ENCODE data around the gene TRPM2. TPM values are rescaled to one million over a fixed set of nuclear protein-coding genes. Genes with fewer than 3 reads are reported as not detected.

Gene TRPM2
- total RNA-seq, 6 experiments from 2014 or later, result 0.92 to 2.0 (median 1.2) TPM

DNA sequence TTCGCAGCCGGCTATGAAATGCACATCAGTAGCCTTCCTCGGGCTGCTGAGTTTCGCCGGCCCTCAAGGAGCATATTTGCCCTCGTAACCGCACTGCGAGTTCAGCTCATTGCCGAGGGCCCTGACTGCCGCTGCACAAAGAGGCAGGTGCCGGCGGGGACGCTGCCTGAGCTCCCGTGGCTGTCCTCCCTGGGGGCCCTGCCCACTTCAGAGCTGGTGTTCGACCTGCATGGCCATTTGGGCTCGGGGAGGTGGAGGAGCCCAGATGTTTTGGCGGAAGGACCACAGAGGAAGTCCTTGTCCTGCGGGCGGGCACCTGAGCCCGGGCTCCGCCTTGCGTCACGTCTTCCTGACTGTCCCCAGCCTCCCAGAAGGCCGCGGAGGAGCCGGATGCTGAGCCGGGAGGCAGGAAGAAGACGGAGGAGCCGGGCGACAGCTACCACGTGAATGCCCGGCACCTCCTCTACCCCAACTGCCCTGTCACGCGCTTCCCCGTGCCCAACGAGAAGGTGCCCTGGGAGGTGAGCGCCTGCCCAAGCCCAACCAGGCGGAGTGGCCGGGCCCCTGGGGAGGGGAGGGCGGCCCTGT is 72.0 kb downstream of the TRPM2 start:
- peak in 2 of 3 donors; percentile 24 to 56 for DNase-seq
- TF ChIP-seq, protein P1, sequence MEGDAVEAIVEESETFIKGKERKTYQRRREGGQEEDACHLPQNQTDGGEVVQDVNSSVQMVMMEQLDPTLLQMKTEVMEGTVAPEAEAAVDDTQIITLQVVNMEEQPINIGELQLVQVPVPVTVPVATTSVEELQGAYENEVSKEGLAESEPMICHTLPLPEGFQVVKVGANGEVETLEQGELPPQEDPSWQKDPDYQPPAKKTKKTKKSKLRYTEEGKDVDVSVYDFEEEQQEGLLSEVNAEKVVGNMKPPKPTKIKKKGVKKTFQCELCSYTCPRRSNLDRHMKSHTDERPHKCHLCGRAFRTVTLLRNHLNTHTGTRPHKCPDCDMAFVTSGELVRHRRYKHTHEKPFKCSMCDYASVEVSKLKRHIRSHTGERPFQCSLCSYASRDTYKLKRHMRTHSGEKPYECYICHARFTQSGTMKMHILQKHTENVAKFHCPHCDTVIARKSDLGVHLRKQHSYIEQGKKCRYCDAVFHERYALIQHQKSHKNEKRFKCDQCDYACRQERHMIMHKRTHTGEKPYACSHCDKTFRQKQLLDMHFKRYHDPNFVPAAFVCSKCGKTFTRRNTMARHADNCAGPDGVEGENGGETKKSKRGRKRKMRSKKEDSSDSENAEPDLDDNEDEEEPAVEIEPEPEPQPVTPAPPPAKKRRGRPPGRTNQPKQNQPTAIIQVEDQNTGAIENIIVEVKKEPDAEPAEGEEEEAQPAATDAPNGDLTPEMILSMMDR (IDR thresholded peaks at IDR 0.05), result no peak
- no peak for TF ChIP-seq POLR2A (IDR thresholded peaks at IDR 0.05)

DNA sequence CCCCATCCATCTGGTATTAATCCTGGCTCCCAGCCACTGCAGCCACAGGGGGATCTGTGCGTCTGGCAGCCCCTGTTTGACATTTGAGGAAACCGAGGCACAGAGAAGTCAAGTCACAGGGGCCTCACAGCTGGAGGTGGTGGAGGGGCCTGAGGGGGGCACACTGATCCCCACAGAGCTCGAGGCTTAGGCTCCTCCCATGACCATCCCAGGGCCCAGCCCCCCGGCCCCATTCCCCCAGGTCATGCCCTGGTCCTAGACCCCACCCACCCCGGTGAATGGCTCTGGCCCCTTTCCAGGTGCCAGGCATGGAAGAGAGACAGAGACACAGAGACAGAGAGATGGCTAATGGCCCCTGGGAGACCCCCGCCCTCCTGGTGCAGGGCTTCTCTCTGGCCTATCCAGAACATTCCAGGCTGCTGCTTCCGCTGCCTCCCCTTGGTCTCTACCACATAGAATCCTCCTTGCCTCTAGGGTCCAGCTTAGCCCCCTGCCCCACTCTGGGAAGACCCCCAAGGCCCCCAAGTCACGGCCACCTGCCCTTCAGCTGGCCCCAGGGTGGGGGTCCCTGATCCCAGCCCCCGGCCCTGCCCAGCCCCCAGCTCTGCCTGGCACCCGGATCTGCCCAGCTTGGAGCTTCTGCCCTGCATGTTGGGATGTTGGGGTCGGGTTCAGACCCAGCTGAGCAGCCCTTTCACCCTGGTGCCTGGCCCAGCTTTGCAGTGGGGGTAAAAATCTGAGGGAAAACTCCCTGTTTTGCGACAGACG is 72.7 kb downstream of the TRPM2 start:
- Histone ChIP-seq H3K4me1 (no peaks in the 10 kb centered on the region), H3K27me3 (no peaks in the 10 kb centered on the region), H3K4me3 (no peak overlapping the region), H3K9me3 (peaks cover 0 to 8% (median 2%) of the 10 kb centered on the region in 4 donors), H3K27ac (no peak overlapping the region), H3K36me3 (no peaks in the 10 kb centered on the region)
- intact Hi-C loops (cut with DNase I), result no loop called here
- TF ChIP-seq, protein P1 (IDR thresholded peaks at IDR 0.05), result no peak
- TF ChIP-seq POLR2A (IDR thresholded peaks at IDR 0.05), result no peak
- DNase-seq (peak; percentile 21 to 50 (median 46)), ATAC-seq (no peak)
- WGBS (ENCODE audit: insufficient coverage, low coverage, low lambda C conversion rate, missing lambda C conversion rate), result 94% methylated on average over 2 of the region's 13 CpGs

More for the DNA sequence above, 72.0 kb downstream of the TRPM2 start:
- Histone ChIP-seq H3K27me3 (no peaks in the 10 kb centered on the region), H3K36me3 (no peaks in the 10 kb centered on the region), H3K27ac (no peak overlapping the region), H3K4me3 (no peak overlapping the region), H3K9me3 (peaks cover 0 to 8% (median 2%) of the 10 kb centered on the region in 4 donors), H3K4me1 (no peaks in the 10 kb centered on the region)
- no peak for ATAC-seq
- WGBS (ENCODE audit: insufficient coverage, low coverage, low lambda C conversion rate, missing lambda C conversion rate), result no CpG with 5 or more reads among the region's 40 CpGs
- intact Hi-C loops (cut with DNase I), result no loop called here

DNA sequence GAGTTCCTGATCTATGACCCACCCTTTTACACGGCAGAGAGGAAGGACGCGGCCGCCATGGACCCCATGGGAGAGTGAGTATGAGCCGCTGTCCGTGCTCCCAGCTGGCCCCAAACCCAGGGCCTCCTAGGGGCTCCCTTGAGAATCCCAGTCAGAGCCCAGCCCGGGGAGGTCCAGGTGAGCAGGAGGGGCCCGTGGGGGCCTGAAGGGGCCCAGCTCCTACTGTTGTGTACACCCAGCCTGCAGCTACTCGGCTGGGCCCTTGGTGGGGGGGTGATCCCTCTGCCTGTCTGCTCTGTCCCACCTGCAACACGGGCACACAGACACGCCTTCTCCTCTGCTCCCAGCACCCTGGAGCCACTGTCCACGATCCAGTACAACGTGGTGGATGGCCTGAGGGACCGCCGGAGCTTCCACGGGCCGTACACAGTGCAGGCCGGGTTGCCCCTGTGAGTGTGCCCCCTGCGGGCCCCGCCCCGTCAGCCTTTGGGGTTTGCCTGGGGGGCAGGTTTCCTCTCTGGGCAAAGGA is 73.3 kb downstream of the TRPM2 start:
- intact Hi-C loops (cut with DNase I), result no loop called here
- no peaks in the 10 kb centered on the region for H3K27me3 ChIP-seq
- peaks cover 0 to 8% (median 2%) of the 10 kb centered on the region in 4 donors for H3K9me3 ChIP-seq
- no peaks in the 10 kb centered on the region for H3K36me3 ChIP-seq
- H3K4me3 ChIP-seq, result no peak overlapping the region
- ATAC-seq (no peak), DNase-seq (peak; percentile 22 to 50 (median 42))
- no peak overlapping the region for H3K27ac ChIP-seq
- 87% methylated on average over 10 of the region's 21 CpGs for WGBS (ENCODE audit: insufficient coverage, low coverage, low lambda C conversion rate, missing lambda C conversion rate)
- no peaks in the 10 kb centered on the region for H3K4me1 ChIP-seq
- TF ChIP-seq, protein P1 (IDR thresholded peaks at IDR 0.05), result no peak
- TF ChIP-seq POLR2A (IDR thresholded peaks at IDR 0.05), result no peak

DNA sequence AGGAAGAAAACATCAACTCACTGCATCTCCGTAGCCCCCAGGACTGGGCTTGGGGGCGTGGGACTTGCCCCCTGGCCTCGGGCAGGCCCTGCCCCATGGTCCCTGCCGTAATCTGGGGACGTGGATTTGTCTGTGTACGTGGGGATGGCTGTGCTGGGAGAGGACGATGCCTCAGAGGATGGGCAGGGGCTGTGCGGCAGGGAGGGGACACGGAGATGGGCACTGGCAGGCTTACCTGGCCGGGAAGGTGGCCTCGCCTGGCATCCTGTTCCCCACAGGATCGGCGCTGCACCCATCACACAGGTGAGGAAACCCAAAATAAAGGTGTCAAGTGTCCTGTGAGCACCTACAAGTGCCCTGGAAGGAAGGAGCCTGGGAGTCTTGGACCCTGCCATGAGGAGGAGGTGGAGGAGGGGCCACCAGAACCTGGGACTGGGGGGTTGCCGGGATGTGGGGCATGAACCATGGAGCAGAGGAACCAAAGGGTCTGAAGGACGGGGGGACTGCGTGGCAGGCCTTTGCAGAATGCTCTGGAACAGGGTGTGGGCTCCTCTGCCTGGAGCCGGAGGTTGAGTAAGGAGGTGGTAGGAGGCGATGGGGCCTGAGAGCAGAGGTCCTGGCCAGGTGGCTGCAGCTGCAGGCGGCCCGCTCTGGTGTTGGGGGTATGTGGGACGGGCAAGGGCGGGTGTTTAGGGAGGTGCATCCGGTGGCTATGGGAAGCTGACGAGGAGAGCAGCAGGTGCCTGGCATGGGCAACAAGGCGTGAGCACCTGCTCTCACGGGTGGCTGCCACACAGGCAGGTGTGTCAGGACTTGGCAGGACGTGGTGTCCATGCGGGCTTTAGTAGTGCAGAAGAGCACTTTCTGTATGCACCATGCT is 74.1 kb downstream of the TRPM2 start:
- no peak overlapping the region for H3K27ac ChIP-seq
- H3K9me3 ChIP-seq, result peaks cover 0 to 8% (median 2%) of the 10 kb centered on the region in 4 donors
- TF ChIP-seq POLR2A (IDR thresholded peaks at IDR 0.05), result no peak
- TF ChIP-seq, protein P1 (IDR thresholded peaks at IDR 0.05), result no peak
- no peaks in the 10 kb centered on the region for H3K4me1 ChIP-seq
- ATAC-seq, result peak; percentile 7 to 34 (median 10)
- no peaks in the 10 kb centered on the region for H3K36me3 ChIP-seq
- WGBS (ENCODE audit: insufficient coverage, low coverage, low lambda C conversion rate, missing lambda C conversion rate), result 87% methylated on average over 9 of the region's 28 CpGs
- H3K4me3 ChIP-seq, result no peak overlapping the region
- peak; percentile 33 to 59 (median 51) for DNase-seq
- intact Hi-C loops (cut with DNase I), result no loop called here
- no peaks in the 10 kb centered on the region for H3K27me3 ChIP-seq
